Measurements from ENCODE around the gene RBMS3.

RBMS3 gene

DNA sequence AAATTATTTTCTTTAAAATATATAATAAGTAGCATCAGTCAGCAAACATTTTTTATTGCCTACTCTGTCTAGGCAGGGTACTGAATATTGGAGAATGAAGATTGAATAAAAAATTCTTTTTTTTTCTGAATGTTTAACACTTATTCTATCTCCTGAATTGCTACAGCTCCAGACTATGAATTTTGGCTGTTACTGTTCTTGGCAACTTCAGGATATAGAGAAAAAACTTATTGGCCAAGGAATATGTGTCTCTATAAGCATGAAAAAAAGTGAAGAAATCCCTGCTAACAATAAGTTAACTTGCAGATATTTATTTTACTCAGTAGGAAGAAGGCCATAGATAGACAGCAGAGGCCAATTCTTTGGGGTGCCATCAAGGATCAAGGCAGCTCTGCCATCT is 309.6 kb downstream of the RBMS3 start:
- no peak for DNase-seq

DNA sequence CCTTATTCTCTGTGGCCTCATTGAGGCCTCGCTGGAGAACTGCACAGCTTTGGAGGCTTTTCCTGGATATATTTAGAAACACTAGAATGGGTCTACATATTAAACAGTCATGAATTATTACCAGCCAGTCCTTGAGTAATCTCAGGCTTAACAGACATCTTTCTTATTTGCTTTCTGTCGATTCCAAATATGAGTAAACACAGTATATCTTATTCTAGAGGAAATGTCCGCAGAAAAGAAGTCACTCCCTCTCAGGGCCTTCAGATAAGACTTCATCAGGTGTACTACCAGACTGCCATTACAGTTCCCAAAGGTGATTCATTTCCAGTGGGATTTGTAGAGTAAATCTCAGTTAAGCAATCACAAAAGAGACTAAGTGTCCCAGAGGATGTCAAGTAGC is 310.7 kb downstream of the RBMS3 start:
- DNase-seq: no peak

DNA sequence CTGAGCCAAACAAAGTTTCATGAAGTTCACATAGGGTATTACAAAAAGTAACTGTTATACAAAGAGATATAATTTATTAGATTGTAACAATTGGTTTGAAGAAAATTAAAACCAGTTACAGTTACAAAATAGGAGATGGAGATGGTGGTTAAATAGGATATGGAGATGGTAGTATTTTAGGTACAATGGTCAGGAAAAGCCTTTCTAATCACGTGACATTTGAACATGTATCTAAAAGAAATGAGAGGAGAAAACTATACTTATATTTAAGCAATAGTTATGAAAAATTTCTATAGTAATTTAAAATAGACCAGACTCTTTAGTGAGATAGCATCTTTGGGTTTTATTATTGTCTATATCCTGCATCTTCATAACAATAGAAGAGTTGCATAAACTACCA is 312.9 kb downstream of the RBMS3 start:
- DNase-seq: no peak

DNA sequence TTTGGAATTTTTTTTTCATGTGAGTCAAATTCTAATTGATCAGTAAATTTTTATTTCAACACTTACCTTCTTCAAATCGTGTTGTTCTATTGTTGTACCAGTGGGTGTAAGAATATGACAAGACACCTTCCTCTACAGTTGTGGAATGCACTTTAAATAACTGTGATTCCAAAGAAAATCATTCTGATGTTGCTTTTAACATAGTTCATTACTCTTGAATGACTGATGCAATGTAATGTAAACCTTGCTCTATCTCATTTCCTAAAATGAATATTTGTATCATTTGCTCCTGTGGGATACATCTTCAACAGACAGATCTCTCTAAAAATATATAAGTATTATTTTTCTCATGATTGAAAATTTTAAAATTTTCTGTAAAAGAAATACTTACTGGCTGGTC is 313.4 kb downstream of the RBMS3 start:
- no peak for DNase-seq

DNA sequence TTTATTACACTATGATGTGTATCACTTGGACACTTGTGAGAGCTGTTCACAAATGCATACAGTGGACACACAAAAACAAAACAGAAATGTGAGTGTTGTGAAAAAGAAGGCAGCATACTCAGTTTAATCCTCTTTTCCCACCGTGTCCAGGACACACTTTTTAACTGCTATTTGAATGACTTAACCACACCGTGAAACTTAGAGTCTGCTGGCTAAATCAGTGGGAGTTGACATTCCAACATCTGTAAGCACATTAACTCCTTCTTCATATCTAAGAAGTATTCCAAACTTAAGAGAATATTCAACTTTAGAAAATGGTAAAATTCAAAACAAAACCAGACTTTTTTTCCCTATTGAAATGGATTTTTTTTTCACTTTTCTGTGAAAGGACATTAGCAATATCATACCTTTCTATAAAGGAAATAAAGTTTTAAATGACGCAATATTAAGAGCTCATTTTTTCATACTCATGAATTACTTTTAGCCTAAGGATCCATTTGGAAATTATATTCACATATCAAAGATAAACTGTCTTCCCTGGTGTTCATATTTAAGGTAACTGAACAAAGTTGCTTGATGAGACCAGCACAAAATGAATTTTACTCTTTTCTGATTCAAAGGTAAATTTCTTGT is 316.6 kb downstream of the RBMS3 start:
- no peak for DNase-seq

DNA sequence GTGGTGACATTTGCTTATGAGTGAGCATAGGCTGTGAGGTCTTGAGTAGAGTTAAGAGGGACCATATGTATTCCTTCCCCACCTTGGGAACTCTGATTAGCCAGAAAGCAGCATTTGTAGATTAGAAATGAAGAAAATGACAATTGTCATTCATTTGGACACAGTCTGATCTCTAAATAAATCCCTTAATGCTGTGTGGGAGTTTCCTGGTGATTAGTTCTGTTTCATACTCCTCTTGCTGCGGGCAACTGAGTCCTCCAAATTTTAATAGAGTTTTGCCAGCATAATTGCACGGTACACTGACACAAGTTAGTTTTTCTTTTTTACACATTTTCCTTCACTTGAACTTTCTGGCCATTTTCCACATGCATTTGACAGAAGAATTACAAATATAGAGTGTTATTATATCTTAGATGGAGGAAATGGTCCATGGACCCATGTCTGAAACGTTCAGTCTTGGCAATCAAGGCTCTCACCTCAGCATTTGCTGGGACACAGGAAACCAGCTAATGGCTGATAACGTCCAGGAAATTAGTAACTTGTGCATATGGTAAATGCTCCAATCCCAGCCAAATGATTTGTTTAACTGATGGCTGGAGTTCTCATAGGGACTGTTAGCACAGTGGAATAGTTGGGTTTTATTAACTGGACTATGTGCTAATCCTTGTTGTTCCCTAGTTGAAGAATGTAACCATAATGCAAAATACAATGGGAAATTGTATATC is 321.2 kb downstream of the RBMS3 start:
- no peak for DNase-seq

DNA sequence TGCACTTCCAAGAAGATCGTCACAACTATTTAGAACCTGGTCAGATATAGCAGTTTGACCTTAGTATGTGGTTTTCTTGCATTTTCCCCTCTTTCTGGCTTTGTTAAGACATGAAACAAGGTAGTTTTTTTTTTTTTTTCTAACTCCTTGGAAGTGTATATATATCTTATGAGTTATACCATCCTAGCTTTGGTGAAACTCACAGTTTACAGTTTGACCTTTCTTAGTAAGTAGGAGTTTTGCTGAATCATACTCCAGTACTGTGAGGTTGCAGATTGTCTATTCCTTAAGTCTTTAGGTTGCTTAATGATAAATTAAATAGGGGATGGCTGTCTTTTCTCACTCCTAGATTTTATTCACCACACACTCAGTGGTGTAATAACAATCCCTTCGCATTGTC is 325.0 kb downstream of the RBMS3 start:
- DNase-seq: no peak

DNA sequence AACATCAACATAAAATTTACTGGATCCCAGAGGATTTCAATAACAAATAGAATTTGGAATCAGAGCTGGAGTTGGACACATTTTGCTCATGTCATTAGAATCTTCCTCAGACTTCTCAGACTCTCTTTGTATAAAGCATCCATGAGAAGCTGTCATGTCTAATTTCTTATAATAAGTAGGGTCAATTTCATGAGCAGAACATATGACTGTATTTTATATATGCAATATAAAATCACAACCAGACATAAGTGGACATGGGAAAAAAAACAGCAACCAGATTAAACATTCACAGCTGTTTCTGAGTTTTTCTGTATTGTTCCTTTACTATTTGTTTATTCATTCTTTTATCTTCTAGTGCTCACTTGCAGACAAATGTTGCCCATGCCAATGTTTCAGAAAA is 325.5 kb downstream of the RBMS3 start:
- DNase-seq: no peak

DNA sequence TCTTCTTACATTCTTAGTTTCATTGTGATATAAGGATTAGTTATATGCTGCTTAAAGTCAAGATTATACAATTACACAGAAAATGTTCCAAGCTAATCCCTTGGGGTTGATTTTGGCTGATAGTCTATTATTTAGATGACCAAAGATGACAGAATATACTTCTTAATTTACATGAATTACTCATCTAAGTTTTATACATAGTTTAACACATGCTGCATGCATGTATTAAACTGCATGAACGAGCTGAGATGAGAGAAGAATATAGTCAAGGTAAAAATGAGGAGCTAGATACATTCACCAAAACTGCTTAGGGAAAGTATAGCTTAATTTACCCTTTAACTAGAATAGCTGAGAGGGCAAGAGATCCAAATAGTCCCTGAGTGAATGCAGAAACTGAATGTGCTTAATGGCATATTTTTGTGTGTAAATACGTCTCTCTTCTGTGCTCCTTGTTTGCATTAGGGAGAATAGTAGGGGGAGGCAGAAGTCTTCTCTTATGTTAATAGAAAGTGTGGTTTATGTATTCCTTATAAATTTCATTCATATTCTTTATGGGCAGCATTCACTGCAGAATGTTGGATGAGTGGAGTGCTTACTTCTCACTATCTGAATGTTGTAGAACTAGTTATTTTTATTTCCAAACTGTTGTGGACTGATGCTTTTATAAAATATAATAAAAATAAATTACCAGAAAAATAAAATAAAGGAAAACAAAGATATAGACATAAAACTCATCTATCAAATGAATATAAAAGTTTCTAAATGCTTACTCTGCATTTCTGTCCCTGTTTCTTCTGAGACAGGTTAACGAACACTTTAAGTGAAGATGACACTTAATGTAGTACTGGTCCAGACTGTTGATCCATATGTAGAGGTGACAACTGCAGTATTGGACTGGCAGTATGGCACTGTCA is 327.8 kb downstream of the RBMS3 start:
- DNase-seq: no peak

DNA sequence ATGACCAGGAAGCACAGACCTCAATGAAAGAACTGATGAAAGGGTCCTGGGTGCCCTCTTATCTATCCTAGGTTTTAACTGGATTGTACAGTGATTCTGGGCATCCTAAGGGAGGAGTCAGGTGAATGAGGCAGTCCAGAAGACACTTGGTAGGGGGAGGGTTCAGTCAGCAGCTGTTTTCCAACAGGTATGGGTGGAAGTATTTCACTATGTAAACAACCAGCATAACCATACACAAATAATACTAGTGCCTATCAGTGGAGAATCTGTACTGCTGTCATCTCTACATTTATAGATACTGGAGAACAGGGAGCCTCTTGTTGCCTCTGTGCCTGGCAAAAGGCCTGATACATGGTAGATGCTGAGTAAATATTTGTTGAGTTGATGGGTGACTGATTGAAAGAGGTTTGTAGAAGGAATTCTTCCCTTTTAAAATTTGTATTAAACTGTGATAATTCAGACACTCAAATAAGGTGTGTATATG is 328.5 kb downstream of the RBMS3 start:
- DNase-seq: peak; percentile 74

DNA sequence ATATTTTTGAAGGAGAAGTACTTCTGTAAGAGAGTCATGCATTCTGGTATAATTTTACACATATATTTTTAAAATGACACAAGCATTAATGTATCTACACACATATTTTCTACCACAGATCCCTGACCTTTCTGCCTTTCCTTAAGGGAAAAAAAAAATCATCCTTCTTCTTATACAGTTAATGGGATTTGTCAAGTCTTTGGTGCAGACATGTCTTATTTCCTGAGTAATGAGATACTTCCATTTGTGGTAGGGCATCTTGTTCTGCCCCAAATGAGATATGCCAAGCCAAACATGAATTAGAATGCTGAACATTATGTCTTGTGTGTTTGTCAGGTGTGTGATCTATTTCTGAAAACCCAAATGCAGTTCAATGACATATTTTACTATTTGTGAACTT is 329.9 kb downstream of the RBMS3 start:
- no peak for DNase-seq

DNA sequence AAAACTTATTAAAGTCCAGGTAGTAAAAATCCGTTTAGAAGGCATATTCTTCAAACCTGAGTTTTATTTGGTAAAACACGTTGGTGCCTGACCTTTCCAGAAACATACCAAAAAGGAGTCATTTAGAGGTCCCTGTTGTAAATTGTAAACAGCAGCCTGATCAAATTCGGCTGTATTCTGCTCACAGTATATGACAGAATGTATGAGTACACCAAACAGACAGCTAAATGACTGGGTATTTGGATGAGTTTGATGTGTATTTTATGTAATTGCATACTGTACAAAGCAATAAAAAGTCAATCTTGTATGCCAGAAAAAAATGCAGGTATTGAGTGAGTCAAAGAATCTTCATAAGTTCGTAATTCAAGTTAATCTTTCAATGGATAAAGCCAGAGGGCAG is 330.4 kb downstream of the RBMS3 start:
- DNase-seq: no peak

DNA sequence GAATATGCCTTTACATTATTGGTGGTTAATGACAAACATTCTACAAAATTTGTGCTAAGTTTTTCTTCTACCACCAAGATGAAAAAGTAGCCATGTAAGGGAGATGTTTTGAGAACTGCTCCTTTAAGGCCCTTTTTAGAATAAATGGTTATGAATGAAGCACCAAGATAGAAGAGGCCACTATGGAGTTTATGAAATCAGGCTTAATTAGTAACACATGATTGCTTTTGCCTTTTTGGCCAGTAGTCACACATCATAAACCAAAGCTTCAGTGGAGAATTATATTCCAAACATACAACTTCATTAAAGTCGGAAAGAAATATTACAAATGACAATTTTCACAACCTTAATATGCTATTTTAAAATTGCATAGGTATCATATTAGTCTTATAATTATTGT is 331.7 kb downstream of the RBMS3 start:
- DNase-seq: no peak

DNA sequence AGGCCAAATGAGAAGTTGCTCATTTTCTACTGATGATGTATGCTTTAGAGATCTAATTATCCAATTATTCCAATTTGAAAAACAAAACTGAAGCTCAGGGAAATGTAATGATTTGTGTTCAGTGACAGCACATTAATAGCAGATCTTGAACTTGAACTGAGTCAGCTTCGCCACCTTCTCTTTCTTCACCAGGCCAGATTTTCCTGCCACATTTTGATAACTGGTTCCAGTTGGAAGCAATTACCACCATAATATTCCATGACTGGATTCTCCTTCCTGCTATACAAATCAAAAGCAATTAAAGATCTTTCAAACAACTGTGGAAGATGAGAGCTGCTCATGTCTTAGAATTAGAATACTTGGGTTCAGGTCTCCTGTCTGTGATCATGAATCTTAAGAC is 334.1 kb downstream of the RBMS3 start:
- DNase-seq: no peak

DNA sequence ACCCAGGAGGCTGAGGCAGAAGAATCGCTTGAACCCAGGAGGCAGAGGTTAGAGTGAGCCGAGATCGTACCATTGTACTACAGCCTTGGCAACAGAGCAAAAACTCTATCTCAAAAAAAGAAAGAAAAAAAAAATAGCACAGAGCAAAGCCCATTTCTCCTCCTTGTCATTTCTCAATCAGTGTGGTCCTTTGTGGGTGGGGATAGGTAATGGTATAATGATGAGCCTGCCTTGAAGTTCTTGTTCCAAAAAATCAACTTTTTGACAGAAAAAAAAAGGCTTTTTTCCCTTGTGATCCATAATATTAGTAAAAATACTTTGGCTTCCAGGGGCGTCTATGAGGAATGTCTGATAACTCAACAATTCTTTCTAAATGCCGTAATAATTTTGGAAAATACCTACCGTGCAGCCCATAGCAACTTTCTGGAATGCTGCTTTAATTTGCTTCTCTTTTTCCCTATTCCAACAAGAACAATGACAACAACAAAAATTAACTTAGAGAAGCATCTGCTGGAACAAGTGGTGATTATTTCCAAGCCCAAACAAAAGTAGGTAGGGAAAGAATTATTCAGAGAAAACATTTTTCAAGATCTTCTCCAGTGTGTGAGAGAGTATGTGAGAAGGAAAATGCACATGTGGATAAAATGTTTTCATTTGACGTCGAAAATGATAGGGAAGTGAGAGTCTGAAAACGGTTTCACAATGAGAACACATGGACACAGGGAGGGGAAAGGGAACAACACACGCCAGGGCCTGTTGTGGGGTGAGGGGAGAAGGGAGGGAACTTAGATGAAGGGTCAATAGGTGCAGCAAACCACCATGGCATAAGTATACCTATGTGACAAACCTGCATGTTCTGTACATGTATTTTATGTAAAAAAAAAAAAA is 337.8 kb downstream of the RBMS3 start:
- DNase-seq: no peak

DNA sequence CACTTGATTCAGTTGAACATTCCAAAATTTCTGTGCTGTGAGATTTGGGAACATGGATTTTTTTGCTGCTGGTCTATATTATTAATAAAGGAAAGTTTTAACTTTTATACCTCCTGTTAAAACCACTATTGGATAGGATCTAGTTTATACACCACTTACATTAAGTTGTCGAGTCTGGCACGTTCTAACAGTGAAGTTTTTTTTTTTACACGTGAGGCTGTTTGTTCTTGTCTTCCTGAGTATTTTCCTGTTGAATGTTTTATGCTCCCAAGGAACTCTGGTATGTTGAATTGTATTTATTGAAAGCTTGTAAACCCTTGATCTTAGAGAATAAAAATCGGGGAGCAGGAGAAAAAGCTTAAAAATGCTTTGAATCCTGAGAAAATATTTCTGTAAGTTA is 338.8 kb downstream of the RBMS3 start:
- no peak for DNase-seq

DNA sequence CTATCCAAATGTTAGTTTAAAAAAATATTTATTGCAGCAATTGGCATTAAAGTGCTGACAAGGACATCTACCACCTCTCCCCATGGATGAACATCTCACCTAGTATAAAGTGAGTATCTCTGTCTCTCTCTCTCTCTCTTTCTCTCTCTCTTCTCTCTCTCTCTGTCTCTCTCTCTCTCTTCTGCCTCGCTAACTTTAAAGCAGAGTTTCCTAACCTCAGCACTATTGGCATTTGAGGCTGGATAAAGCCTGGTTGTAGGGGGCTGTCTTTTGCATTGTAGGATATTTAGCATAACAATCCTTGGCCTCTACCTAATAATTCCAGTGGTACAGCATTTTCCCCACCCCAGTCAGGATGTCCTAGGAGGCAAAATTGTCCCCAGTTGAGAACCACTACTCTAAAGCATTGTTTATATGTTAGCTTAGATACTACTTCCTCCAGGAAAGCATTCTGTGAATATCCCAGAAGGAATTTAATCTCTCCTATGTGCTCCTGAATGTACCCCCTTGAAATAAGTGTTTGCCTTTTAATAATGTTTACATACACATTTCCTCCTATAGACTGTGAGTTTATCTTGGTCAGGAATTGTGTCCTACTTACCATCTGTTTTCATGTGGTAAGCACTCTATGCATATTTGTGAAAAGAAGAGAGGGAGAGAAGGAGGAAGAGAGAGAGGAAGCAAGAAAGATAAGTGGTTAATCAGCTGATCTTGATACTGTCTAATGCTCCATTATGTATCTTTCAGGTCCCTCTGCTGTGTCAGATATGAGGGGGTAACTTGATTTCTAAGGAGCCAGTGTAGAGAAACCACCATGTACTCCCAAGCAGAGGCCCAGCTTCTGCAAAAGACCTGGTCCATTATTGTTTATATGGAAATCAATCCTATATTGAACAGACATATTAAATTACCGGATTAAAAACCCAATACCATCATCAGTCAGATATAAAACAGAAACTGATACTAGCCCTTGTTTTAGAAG is 346.6 kb downstream of the RBMS3 start:
- DNase-seq: no peak

DNA sequence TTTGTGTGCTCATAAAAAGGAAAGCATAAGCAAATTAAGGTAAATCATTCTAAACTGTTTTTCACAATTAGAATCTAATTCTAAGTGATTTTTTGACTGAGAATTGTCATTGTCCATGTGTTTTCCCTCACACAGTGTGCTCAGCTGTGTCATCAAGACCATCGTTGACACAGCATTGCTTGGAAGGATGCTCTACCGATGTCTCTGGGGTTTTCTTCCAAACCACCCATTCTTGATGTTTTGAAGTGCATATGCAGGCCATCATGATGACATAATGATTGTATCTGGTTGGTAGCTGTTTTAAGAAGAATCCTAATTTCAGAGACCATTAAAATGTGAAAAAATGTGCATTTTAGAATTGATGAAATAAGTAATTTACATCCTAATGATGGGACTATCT is 347.9 kb downstream of the RBMS3 start:
- DNase-seq: no peak

DNA sequence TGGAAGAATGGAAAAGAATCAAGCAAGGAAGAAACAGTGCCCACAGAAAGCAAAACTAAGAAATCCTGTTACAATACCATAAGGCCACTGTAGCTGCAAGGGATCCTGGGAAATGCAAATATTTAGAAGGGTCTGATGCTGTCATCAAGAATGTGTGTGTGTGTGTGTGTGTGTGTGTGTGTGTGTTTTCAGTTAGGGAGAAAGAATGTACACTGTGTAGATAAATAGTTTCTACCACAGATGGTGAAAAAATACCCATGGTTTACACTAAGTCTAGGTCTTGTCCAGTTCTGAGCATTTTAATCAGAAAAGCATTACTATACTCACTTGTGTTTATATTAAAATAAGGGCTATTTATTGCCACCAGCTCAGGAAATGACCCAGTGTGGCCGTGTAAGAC is 355.0 kb downstream of the RBMS3 start:
- no peak for DNase-seq

DNA sequence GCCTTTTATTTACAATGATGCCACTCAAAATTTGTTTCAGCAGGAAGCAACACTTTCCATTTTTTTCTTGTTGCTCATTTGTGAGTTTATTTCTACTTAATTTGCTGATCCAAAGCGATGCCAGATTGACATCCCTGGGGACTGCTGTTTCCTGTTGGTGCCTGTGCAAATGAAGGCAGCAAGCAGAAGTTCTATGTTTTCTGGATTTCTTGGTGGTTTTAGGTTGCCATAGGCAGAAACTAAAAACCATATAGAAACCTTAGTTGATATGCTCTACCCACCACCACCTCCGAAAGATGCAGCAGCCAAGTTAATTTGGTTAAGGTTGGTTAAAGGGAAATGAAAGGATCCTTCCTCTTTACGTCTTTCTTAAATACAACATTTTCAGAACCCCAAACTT is 356.2 kb downstream of the RBMS3 start:
- DNase-seq: no peak

DNA sequence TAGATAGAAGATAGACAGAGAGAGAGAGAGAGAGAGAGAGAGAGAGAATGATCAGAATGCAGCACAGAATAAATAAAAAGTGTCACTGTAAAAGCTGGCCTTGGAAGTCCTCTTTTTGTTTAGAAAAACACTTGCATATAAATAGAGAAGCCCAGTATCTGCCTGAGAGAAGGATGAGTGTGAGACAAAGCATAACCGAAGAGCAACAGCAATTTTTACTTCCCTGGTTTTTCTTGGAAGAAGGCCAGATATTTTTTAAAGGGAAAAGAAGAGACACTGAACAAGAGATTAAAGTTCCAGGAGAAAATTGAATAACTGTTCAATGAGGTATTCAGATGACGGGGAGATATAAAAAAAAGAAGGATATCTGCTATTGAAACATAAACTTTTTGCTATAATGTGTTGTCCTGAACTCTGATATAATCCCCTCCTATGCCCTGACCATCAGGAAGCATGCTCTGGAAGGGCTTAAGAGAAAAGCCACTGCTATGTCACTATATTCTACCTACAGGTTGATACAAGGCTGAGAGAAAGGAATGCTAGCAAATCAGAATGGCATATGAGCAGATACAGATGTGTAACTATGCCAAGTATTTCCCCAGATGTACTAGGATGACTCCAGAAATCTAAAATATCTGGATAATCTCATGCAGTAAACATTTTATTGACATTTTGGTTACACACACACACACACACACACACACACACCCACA is 358.9 kb downstream of the RBMS3 start:
- DNase-seq: no peak

All from NCI-H2029 (cell line).